Fibroblast of pulmonary artery (primary cell): ENCODE data around the gene CHST13.

ENCODE experiments used
- DNase-seq: peaks from one replicate; pipeline ENCODE4 v3.0.0-alpha.2; 2010; ENCODE audit warnings: low read depth
- H3K4me3 ChIP-seq: replicated peaks from 2 replicates; pipeline ENCODE4 v1.5.1; 2011; ENCODE audit warnings: low read depth, mild to moderate bottlenecking, control low read depth, low read length, moderate library complexity
- TF ChIP-seq, protein P1 (sequence below): IDR thresholded peaks from 2 replicates; pipeline ENCODE4 v1.5.1; 2011; ENCODE audit warnings: mild to moderate bottlenecking, control low read depth, low read length, inconsistent platforms; ENCODE audit errors: missing control alignments

The CHST13 gene

GRCh38 chr3:126554560-126555525 is 30.9 kb downstream of the CHST13 start:
- DNase-seq, result no peak
- no peak overlapping the region for H3K4me3 ChIP-seq
- TF ChIP-seq, protein P1, sequence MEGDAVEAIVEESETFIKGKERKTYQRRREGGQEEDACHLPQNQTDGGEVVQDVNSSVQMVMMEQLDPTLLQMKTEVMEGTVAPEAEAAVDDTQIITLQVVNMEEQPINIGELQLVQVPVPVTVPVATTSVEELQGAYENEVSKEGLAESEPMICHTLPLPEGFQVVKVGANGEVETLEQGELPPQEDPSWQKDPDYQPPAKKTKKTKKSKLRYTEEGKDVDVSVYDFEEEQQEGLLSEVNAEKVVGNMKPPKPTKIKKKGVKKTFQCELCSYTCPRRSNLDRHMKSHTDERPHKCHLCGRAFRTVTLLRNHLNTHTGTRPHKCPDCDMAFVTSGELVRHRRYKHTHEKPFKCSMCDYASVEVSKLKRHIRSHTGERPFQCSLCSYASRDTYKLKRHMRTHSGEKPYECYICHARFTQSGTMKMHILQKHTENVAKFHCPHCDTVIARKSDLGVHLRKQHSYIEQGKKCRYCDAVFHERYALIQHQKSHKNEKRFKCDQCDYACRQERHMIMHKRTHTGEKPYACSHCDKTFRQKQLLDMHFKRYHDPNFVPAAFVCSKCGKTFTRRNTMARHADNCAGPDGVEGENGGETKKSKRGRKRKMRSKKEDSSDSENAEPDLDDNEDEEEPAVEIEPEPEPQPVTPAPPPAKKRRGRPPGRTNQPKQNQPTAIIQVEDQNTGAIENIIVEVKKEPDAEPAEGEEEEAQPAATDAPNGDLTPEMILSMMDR, result no peak

DNA sequence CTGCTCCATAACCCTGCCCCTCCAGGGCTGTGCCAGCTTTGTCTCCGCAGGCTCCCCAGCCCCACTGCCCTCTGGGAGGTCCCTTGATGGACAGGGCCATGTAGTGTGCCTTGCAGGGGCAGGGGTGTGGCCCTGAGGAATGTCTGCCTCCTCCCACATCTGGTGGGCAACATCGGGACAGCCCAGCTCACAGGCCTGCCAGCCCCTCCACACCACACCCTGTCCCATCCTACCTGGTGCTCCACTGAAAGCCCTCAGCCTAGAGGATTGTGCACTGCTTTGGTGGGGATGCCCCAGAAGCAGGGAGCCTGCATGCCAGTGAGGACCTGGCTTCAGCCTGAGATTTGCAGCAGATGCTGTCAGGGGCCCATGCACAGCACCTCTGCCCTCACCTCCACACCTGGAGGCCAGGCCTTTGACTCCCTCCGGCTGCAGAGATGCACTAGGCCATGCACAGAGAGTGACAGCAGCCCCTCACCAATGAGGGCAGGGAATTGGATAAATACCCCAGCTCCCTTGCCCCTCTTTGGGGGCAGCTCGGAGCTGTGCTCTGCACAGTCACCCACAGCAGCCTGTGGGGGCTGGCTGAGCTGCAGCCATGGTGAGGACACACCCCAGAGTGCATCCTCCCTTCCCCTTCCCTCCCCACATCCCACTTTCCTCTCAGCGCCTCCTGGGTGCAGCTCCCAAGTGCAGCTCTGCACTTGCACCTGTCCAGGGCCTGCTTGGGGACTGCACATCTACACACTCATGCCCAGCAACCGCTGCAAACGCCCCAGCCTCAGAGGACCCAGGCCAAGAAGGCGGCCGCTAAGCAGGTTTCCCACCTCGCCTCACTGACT is 32.1 kb downstream of the CHST13 start:
- TF ChIP-seq, protein P1, result no peak
- no peak for DNase-seq
- no peak overlapping the region for H3K4me3 ChIP-seq

DNA sequence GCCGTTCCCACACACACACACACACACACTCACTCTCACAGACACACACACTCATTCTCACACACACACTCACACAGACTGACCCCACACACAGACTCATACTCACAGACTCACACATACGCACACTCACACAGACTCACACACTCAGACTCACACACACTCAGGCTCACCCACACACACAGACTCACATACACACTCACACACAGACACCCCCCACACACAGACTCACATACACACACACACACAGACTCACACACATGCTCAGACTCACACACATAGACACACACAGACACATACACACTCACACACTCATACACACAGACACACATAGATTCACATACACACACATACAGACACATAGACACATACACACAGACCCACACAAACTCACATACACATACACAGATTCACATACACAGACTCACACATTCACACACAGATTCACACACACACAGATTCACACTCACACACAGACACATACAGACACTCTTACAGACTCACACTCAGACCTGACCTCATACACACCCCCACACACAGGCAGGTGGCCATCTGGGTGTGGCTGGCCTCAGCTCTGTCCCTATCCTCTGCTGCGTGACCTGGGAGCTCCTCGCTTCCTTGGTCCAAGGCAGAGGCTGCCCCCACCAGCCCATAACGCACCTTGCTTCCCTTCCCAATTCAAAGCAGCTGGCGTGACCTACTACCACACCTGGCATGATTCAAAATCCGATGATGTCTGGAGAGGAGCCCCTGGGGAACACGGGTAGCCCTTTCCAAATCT is 32.9 kb downstream of the CHST13 start:
- TF ChIP-seq, protein P1, result no peak
- DNase-seq, result no peak
- no peak overlapping the region for H3K4me3 ChIP-seq

- TF ChIP-seq, protein P1, result no peak
- no peak for DNase-seq
- H3K4me3 ChIP-seq, result no peak overlapping the region
Measured at GRCh38 chr3:126557415-126557745, 33.4 kb downstream of the CHST13 start.

DNA sequence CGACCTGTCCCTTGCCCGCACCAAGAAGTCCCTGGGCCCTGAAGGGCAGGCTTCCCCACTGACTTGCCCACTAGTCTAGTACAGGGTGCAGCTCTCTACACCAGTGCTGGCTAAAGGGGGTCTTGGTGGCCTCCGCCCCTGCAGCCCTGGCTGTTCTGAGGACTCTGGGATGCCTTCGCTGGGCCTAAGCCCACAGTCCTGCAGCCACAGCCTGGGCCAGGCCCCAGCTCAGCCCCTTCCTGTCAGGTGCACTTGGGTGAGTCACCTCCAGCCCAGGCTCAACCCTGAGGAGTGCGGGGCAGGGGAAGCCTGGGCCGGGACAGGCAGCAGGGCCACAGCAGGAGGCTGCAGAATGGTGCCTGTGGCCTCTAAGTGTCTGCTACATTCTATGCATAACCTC is 33.8 kb downstream of the CHST13 start:
- TF ChIP-seq, protein P1, result no peak
- no peak overlapping the region for H3K4me3 ChIP-seq
- DNase-seq, result no peak

- H3K4me3 ChIP-seq, result no peak within 1 kb of the TSS
- DNase-seq, result no peak
- TF ChIP-seq, protein P1, result no peak
Measured at GRCh38 chr3:126558336-126559071, 34.5 kb downstream of the CHST13 start, which contains the start of gene C3orf22. TSS of gene C3orf22 (minus strand) at chr3:126558932. CDS start at chr3:126553390, 5,542 bp downstream.
